CD4-positive, alpha-beta T cell (primary cell): ENCODE measurements around the gene KLK2. TPM values are rescaled to one million over a fixed set of nuclear protein-coding genes. Genes with fewer than 3 reads are reported as not detected.

ENCODE experiments used
- ATAC-seq: fragments of 200-7000 bp; cut with Tn5 transposase; one replicate; pipeline ENCODE4 v1.10.0; 2022; ENCODE audit warnings: mild to moderate bottlenecking; ENCODE audit not compliant: poor library complexity
- CTCF ChIA-PET: fragments of 350-600 bp; sonication (Branson Sonifier 250); formaldehyde crosslinking; loops from one replicate; lab custom pipeline; 2021; ENCODE audit warnings: antibody characterized with exemption, inconsistent platforms; lab: Charles Lee
- POLR2A ChIA-PET: fragments of 350-600 bp; sonication (Branson Sonifier 250); formaldehyde crosslinking; loops from one replicate; lab custom pipeline; 2021; ENCODE audit warnings: antibody characterized with exemption, inconsistent platforms; lab: Charles Lee
- DNase-seq, 14 experiments: peaks; one replicate each; pipeline ENCODE4 v3.0.0-alpha.2; 2013 to 2020; ENCODE audit warnings: mixed read lengths in 2 of 14
- H3K27ac ChIP-seq, 2 donors: one replicate each; pipeline versions ENCODE4 v1.5.1 to v1.7.0; 2013; ENCODE audit warnings: low read length in 2 of 2, low read depth in 1 of 2, mild to moderate bottlenecking in 1 of 2
- H3K27me3 ChIP-seq, 2 experiments: 1 replicate in 1 of 2; 2 replicates in 1 of 2; pipeline versions ENCODE4 v1.6.1 to v1.7.0; 2013; ENCODE audit warnings: low read length in 2 of 2, control low read depth in 1 of 2, mild to moderate bottlenecking in 1 of 2, moderate library complexity in 1 of 2; ENCODE audit not compliant: insufficient read depth in 2 of 2, control insufficient read depth in 1 of 2
- H3K36me3 ChIP-seq: one replicate; pipeline ENCODE4 v1.6.1; 2013; ENCODE audit warnings: low read length, control low read depth; ENCODE audit not compliant: insufficient read depth
- H3K4me1 ChIP-seq: one replicate; pipeline ENCODE4 v1.6.1; 2013; ENCODE audit warnings: low read length, control low read depth; ENCODE audit not compliant: insufficient read depth
- H3K4me3 ChIP-seq: one replicate; pipeline ENCODE4 v1.5.1; 2013; ENCODE audit warnings: mild to moderate bottlenecking, low read length, moderate library complexity
- H3K9me3 ChIP-seq, 2 experiments: 1 replicate in 1 of 2; 2 replicates in 1 of 2; pipeline versions ENCODE4 v1.6.1 to v1.7.0; 2013; ENCODE audit warnings: low read length in 2 of 2, mild to moderate bottlenecking in 2 of 2, control low read depth in 1 of 2, moderate library complexity in 1 of 2; ENCODE audit not compliant: control insufficient read depth in 1 of 2, insufficient read depth in 1 of 2
- H3K27ac Mint-ChIP-seq: one replicate; pipeline ENCODE4 v1.8.0; 2020; ENCODE audit warnings: mixed read lengths
- H3K27me3 Mint-ChIP-seq: one replicate; pipeline ENCODE4 v1.8.0; 2021; ENCODE audit warnings: mixed read lengths
- H3K36me3 Mint-ChIP-seq: one replicate; pipeline ENCODE4 v1.8.0; 2021; ENCODE audit warnings: low read depth, mixed read lengths
- H3K4me1 Mint-ChIP-seq: one replicate; pipeline ENCODE4 v1.8.0; 2021; ENCODE audit warnings: low read depth, mixed read lengths
- H3K4me3 Mint-ChIP-seq: one replicate; pipeline ENCODE4 v1.8.0; 2020; ENCODE audit warnings: mild to moderate bottlenecking, mixed read lengths
- H3K9me3 Mint-ChIP-seq: one replicate; pipeline ENCODE4 v1.8.0; 2020; ENCODE audit warnings: mixed read lengths
- intact Hi-C, 2 experiments: fragments of 100-400 bp; cut with DNase I in 1 of 2; cut with micrococcal nuclease in 1 of 2; formaldehyde crosslinking; loops; one replicate each; pipeline versions ENCODE4 v1.15.1 to v1.9.0; 2023 to 2025; cut with DNase I, micrococcal nuclease
- total RNA-seq, 174 experiments: library from RNA in 2 of 174; stranded (reverse) in 2 of 174; gene quantifications; one replicate each; pipeline ENCODE4 v1.2.3 and lab custom pipeline; 2021 to 2026
- TF ChIP-seq, protein P1 (sequence below): fragments of 200-600 bp; IDR thresholded peaks from one replicate; pipeline ENCODE4 v1.8.0; 2022; ENCODE audit warnings: antibody characterized with exemption, mild to moderate bottlenecking

The KLK2 gene
- total RNA-seq, 2 experiments from 2014 or later = not detected

GRCh38 chr19:50859849-50860248, 13.4 kb upstream of the KLK2 start:
- no peak overlapping the region for H3K4me3 Mint-ChIP-seq

DNA sequence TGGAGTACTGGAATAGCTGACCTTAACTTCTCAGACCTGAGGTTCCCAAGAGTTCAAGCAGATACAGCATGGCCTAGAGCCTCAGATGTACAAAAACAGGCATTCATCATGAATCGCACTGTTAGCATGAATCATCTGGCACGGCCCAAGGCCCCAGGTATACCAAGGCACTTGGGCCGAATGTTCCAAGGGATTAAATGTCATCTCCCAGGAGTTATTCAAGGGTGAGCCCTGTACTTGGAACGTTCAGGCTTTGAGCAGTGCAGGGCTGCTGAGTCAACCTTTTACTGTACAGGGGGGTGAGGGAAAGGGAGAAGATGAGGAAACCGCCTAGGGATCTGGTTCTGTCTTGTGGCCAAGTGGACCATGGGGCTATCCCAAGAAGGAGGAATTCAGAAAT, 12.2 kb upstream of the KLK2 start:
- Mint-ChIP-seq H3K36me3 (no peaks in the 10 kb centered on the region), H3K4me3 (no peak overlapping the region), H3K27me3 (peaks cover 56% of the 10 kb centered on the region), H3K4me1 (no peaks in the 10 kb centered on the region), H3K27ac (no peak overlapping the region), H3K9me3 (peaks cover 6% of the 10 kb centered on the region)
- H3K27me3 ChIP-seq = peaks cover 14 to 32% of the 10 kb centered on the region in 2 experiments
- intact Hi-C loops = no loop called here
- H3K9me3 ChIP-seq = no peaks in the 10 kb centered on the region
- H3K4me1 ChIP-seq = no peaks in the 10 kb centered on the region
- TF ChIP-seq, protein P1, sequence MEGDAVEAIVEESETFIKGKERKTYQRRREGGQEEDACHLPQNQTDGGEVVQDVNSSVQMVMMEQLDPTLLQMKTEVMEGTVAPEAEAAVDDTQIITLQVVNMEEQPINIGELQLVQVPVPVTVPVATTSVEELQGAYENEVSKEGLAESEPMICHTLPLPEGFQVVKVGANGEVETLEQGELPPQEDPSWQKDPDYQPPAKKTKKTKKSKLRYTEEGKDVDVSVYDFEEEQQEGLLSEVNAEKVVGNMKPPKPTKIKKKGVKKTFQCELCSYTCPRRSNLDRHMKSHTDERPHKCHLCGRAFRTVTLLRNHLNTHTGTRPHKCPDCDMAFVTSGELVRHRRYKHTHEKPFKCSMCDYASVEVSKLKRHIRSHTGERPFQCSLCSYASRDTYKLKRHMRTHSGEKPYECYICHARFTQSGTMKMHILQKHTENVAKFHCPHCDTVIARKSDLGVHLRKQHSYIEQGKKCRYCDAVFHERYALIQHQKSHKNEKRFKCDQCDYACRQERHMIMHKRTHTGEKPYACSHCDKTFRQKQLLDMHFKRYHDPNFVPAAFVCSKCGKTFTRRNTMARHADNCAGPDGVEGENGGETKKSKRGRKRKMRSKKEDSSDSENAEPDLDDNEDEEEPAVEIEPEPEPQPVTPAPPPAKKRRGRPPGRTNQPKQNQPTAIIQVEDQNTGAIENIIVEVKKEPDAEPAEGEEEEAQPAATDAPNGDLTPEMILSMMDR = no peak
- H3K36me3 ChIP-seq = no peaks in the 10 kb centered on the region
- ATAC-seq = no peak
- no peak for DNase-seq
- H3K27ac ChIP-seq = no peak overlapping the region
- no peak overlapping the region for H3K4me3 ChIP-seq
- ChIA-PET CTCF (no interaction called here), POLR2A (no interaction called here)

More at GRCh38 chr19:50859849-50860248, 13.4 kb upstream of the KLK2 start:
- no peaks in the 10 kb centered on the region for H3K4me1 Mint-ChIP-seq
- peaks cover 63% of the 10 kb centered on the region for H3K27me3 Mint-ChIP-seq
- ATAC-seq = no peak
- Histone ChIP-seq H3K4me1 (no peaks in the 10 kb centered on the region), H3K36me3 (no peaks in the 10 kb centered on the region), H3K27me3 (peaks cover 16 to 43% of the 10 kb centered on the region in 2 experiments), H3K9me3 (no peaks in the 10 kb centered on the region), H3K27ac (no peak overlapping the region), H3K4me3 (no peak overlapping the region)
- TF ChIP-seq, protein P1 = no peak
- no peak overlapping the region for H3K27ac Mint-ChIP-seq
- no peaks in the 10 kb centered on the region for H3K36me3 Mint-ChIP-seq
- POLR2A ChIA-PET = no interaction called here
- H3K9me3 Mint-ChIP-seq = peaks cover 6% of the 10 kb centered on the region
- CTCF ChIA-PET = no interaction called here
- intact Hi-C loops = no loop called here
- DNase-seq = no peak

DNA sequence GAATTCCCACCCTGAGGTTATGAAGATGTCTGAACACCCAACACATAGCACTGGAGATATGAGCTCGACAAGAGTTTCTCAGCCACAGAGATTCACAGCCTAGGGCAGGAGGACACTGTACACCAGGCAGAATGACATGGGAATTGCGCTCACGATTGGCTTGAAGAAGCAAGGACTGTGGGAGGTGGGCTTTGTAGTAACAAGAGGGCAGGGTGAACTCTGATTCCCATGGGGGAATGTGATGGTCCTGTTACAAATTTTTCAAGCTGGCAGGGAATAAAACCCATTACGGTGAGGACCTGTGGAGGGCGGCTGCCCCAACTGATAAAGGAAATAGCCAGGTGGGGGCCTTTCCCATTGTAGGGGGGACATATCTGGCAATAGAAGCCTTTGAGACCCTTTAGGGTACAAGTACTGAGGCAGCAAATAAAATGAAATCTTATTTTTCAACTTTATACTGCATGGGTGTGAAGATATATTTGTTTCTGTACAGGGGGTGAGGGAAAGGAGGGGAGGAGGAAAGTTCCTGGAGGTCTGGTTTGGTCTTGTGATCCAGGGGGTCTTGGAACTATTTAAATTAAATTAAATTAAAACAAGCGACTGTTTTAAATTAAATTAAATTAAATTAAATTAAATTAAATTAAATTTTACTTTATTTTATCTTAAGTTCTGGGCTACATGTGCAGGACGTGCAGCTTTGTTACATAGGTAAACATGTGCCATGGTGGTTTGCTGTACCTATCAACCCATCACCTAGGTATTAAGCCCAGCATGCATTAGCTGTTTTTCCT, 11.5 kb upstream of the KLK2 start:
- TF ChIP-seq, protein P1 = no peak
- no peak overlapping the region for H3K4me3 Mint-ChIP-seq
- no peak overlapping the region for H3K4me3 ChIP-seq
- no peaks in the 10 kb centered on the region for H3K36me3 ChIP-seq
- H3K27ac ChIP-seq = no peak overlapping the region
- ATAC-seq (no peak), DNase-seq (no peak)
- peaks cover 12 to 37% of the 10 kb centered on the region in 2 experiments for H3K27me3 ChIP-seq
- ChIA-PET CTCF (no interaction called here), POLR2A (no interaction called here)
- no peaks in the 10 kb centered on the region for H3K9me3 ChIP-seq
- H3K4me1 ChIP-seq = no peaks in the 10 kb centered on the region
- intact Hi-C loops = no loop called here
- peaks cover 6% of the 10 kb centered on the region for H3K9me3 Mint-ChIP-seq
- H3K27ac Mint-ChIP-seq = no peak overlapping the region
- no peaks in the 10 kb centered on the region for H3K4me1 Mint-ChIP-seq
- H3K27me3 Mint-ChIP-seq = peaks cover 56% of the 10 kb centered on the region
- no peaks in the 10 kb centered on the region for H3K36me3 Mint-ChIP-seq
